ENCODE data around the gene FBXL16.

FBXL16 gene

DNA sequence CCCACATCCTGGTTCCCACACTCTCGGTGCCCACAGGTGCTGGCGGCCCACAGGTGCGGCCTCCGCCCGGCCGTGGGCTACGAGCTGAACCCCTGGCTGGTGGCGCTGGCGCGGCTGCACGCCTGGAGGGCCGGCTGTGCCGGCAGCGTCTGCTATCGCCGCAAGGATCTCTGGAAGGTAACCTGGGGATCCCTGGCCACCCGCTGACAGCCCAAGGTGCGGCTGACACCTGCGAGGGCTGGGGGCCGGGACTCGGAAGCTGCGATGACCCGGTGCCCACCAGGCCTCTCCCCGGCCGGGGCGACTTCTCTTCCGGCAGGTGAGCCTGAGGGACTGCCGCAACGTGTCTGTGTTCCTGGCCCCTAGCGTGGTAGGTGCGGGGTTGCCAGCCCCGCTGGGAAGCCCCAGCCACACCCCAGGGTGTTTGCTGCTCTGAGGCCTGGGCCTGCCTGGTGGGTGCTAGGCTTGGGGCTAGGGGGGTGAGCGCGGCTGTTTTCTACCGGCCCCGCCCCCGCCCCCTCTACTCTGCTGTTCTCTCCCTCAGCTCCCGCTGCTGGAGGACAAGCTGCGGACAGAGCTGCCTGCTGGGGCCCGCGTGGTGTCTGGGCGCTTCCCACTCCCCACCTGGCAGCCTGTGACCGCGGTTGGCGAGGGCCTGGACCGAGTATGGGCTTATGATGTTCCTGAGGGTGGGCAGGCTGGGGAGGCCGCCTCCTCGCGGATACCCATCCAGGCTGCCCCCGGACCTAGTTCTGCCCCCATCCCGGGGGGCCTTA, 16.4 kb upstream of the FBXL16 start:
- no peak for DNase-seq

DNA sequence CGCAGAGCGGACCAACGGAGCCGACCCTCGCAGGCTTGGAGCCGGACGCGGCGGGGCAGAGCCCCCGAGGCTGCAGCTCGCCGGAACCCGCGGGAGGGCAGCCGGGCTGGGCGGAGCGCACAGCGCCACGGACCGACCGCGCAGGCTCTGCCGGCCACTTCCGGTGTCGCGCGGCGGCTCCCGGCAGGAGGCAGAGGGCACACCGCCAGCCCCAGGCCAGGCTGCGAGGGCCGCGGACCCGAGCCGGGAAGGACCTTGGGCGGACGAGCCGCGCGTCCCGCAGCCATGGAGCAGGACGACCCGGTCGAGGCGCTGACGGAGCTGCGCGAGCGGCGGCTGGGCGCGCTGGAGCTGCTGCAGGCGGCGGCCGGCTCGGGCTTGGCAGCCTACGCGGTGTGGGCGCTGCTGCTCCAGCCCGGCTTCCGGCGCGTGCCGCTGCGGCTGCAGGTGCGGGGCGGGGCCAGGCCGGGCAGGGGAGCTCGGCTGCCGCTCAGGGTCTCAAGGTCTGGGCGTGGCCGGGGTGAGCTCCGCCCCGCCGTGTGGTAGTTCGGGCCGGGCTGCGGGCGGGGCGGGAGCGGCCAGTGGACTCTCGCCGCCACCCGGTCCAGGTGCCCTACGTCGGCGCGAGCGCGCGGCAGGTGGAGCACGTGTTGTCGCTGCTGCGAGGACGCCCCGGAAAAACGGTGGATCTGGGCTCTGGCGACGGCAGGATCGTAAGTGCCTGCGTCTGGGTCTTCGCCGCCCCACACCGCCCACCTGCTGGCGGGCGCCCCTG, 15.6 kb upstream of the FBXL16 start, which contains the start of gene ANTKMT:
TSS of gene ANTKMT (plus strand) at position 157 of the 775 bp plus-strand sequence. CDS start at position 286, 129 bp downstream.
- DNase-seq, result peak; percentile 75 to 90 (median 81)

GRCh38 chr16:720447-720989, 14.9 kb upstream of the FBXL16 start:
- peak; percentile 40 to 58 (median 44) for DNase-seq

- no peak for DNase-seq
These were observed 14.3 kb upstream of the FBXL16 start for GRCh38 chr16:719815-720446.

DNA sequence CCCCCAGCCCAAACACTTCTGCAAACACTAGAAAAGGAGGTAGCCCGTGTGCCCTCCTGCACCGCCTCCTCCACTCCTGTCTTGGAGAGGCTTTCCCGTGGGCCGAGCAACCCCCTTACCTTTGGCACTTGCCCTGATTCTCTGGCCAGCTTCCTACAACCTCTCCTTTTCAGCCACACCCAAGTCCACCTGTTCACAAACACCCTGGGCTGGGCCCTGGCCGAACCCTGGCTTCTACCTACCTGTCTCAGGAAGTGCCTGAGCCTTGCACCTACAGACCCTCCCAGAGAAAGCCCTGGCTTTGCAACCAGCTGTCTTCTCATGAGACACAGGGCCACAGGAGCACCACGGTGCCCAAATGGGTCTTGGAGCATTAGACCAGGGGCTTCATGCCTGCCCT, 13.3 kb upstream of the FBXL16 start:
- DNase-seq, result no peak

- no peak for DNase-seq
These were observed 12.8 kb upstream of the FBXL16 start for GRCh38 chr16:718389-718788.

DNA sequence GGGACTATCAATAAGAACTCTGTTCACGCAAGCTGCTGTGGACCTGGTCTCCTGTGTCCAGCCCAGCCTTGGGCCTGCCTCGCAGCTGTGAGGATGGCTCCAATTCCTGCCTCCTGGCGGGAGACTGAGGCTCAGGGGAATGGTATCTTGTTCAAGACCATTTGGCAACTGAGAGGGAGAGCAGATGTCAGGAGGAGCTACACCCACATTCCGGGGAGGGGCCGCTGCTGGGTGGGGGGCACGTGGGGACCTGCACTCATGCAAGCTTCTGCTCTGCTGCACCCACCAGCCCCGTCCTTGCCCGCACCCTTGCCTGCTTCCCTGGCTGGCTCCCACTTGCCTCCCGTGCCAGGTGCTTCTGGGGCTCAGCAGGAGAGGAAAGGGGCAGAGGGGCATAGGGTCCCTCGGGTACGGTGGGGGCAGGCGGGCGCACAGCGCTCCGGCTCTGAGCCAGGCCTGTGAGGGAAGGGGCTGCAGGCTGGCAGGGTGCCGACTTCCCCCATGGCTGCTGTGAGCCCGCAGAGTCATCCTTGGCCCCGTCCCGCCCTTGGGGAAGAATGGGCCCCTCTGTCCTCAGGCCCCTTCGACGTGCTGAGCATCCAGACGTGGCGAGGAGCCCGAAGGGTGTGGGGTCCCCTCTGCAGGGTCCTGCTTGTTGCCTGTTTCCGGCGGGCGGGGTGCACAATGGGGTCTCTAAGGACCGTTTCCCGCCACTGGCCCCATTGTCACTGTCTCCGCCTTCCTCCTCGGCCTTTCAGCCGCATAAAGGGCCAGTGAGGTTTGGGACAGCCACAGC, 12.0 kb upstream of the FBXL16 start:
- no peak for DNase-seq

DNA sequence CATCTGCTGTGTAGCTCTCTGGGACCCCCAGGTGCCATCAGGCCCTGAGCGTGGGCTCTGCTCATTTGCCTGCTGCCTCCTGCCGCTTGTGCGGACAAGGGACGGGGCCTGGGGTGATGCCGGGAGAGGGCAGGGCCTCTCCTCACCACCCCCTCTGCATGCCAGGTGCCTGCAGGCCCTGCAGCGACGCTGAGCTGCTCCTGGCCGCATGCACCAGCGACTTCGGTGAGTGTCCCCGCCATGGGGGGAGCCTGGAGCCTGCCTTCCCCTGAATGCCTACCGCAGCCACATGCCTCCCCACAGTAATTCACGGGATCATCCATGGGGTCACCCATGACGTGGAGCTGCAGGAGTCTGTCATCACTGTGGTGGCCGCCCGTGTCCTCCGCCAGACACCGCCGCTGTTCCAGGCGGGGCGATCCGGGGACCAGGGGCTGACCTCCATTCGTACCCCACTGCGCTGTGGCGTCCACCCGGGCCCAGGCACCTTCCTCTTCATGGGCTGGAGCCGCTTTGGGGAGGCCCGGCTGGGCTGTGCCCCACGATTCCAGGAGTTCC, 11.2 kb upstream of the FBXL16 start:
- no peak for DNase-seq

- DNase-seq, result no peak
These were observed 10.6 kb upstream of the FBXL16 start for GRCh38 chr16:716200-716568.

- peak in 2 of 3 donors; percentile 34 to 56 for DNase-seq
These were observed 10.0 kb upstream of the FBXL16 start for GRCh38 chr16:715477-716199.

GRCh38 chr16:714558-715476, 9.2 kb upstream of the FBXL16 start, which contains the start of gene METRN:
Gene METRN (plus strand): TSS chr16:715118. CDS start chr16:715290, 172 bp downstream.
- DNase-seq, result peak; percentile 89 to 98 (median 96)

- DNase-seq, result no peak
These were observed 8.5 kb upstream of the FBXL16 start for GRCh38 chr16:714079-714478.

- peak; percentile 62 to 81 (median 67) for DNase-seq
These were observed 7.2 kb upstream of the FBXL16 start for GRCh38 chr16:712740-713250.

DNA sequence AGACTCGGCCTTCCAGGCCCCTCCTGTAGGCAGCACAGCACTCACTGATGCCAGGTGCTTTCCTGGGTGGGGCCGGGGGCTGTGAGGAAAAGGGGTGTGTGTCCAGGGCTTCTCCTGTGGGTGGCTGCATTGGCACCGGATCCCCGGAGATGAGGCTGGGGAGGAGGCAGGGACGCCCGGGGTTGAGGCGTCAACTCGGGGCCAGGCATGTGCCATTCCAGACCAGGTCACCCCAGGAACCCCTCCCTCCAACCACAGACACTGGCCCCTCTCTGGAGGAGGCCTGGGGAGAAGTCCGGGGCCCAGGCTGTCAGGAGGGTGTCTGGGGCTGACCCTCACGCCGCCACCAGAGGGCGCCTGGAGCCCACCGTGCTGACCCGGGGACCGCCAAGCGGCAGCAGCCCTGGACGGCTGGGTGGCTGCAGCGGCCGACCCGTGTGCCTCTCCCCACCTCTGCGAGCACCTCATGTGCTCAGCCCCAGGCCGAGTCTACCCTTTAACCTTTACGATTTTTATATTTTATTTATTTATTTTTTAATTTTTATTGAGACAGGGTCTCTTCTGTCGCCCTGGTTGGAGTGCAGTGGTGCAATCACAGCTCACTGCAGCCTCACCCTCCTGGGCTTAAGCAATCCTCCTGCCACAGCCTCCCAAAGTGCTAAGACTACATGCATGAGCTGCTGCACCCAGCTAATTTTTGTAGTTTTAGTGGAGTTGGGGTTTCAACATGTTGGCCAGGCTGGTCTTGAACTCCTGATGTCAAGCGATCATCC, 6.1 kb upstream of the FBXL16 start:
- peak; percentile 83 to 94 (median 88) for DNase-seq

DNA sequence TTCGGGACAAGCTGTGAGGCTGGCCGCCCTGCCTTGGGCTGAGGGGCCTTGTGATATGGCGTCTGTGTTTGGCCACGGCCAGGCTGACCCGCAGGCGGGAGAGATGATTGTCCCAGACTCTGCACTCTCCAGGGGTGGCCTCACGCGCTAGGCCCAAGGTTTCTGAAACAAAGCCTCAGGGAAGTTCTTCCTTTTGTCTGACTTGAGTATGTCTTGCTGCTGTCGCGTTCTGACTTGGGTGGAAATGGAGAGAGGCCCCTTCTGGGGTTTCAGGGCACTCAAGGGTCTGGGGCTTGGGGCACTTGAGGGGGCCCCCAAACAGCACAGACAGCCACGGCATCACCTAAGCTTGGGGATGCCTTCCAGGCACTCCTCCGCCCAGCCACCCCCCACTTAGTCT, 5.5 kb upstream of the FBXL16 start:
- DNase-seq, result no peak

- DNase-seq, result no peak
These were observed 5.0 kb upstream of the FBXL16 start for GRCh38 chr16:710500-711075.

DNA sequence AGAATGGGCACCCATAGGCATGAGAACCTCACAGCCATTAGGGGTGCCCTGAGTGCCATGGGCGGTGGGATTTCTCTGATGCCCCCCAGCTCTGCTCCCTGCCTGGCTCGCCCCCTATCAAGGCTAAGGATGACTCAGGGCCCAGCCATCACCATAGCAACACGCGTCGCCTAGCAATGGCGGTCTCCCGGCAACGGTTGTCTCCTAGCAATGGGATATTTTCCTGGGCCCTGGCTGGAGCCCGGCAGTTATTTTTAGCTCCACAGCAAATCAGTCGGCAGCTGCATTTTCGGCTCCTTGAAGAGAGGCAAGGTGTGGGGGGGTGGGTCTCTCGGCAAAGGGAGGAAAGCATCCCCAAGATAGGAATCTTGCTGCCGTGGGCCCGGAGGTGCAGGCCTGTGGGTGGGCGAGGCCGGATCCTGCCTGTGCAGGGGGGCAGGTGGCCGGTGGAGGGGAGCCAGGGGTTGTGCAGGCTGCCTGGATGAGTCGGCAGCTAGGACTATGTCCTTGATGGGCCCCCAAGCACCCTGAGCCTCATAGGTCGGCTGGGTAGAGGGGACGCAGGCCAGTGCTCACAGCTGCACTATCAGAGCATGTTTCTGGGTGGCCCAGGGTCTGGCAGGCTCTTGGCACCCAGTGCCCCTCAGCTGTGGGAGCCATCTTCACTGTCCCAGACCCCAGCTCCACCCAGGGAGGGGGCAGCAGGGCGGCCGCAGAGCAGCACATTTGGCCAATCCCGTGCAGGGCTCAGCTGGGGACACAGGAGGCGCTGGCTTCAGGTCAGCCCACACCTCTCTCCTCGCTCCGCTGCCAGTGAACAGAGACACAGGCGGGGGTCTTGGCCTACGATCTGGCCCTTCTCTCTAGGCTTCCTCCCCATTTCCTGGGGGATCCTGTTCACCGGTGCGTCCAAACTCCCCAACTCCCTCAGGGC, 4.2 kb upstream of the FBXL16 start:
- peak; percentile 32 to 37 (median 32) for DNase-seq

DNA sequence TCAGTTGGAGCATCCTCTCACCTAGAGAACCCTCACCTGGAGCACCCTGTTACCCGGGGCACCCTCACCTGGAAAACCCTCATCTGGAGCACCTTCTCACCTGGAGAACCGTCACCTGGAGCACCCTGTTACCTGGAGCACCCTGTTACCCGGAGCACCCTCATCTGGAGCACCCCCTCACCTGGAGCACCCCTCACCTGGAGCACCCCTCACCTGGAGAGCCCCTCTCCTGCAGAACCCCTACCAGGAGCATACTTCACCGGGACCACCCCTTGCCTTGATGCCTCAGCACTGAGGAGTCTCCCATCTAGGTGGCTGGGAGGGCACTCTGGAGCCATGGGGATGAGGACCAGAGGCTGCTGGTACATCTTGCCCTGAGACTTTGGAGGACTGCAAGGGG, 3.4 kb upstream of the FBXL16 start:
- DNase-seq, result no peak
